WERI-Rb-1 (cell line): ENCODE data around the gene RPL35.

Experiments
- DNase-seq: peaks from one replicate; pipeline ENCODE4 v3.0.0-alpha.2; 2020
- H3K27ac ChIP-seq: fragments of 250-450 bp; sonication (Bioruptor Pico); 2 replicates; pipeline ENCODE4 v1.5.1; 2020; ENCODE audit warnings: mild to moderate bottlenecking, moderate library complexity
- H3K27me3 ChIP-seq: fragments of 250-450 bp; sonication (Bioruptor Pico); 2 replicates; pipeline ENCODE4 v1.5.1; 2021; ENCODE audit warnings: mild to moderate bottlenecking, low read depth, moderate library complexity; ENCODE audit not compliant: insufficient read depth, severe bottlenecking
- H3K36me3 ChIP-seq: fragments of 250-450 bp; sonication (Bioruptor Pico); 2 replicates; pipeline ENCODE4 v1.5.1; 2020; ENCODE audit warnings: mild to moderate bottlenecking, moderate library complexity
- H3K4me3 ChIP-seq: 2 replicates; pipeline ENCODE4 v1.5.1; 2011; ENCODE audit warnings: low read depth, mild to moderate bottlenecking, control low read depth, low read length
- H3K9me3 ChIP-seq: fragments of 250-450 bp; sonication (Bioruptor Pico); 2 replicates; pipeline ENCODE4 v1.5.1; 2021; ENCODE audit warnings: mild to moderate bottlenecking, moderate library complexity; ENCODE audit not compliant: severe bottlenecking
- TF ChIP-seq, protein P1 (sequence below): IDR thresholded peaks from 2 replicates; pipeline ENCODE4 v1.5.1; 2011; ENCODE audit warnings: low read depth, mild to moderate bottlenecking, control low read depth, inconsistent platforms, low read length

Gene RPL35

DNA sequence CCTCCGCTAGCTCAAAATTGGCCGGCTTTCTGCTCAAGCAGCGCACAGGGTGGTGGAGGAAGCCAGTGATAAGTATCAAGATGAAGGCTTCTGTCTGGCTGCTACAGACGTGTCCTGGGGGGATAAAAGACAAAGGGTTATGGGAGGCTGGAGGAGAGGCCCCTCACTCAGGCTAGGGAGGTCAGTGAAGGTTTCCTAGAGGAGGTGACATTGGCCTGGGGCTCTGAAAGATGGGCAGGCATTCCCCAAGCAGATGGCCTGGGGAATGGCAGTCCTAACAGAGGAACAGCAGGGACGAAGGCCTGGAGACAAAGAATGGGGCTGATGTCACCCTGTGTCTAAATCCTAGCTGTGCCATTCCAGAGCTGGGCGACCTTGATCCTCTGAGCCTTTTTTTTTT lies 52.5 kb downstream of the RPL35 start:
- Histone ChIP-seq H3K9me3 (no peaks in the 10 kb centered on the region), H3K36me3 (peaks cover 37% of the 10 kb centered on the region), H3K4me3 (no peak overlapping the region), H3K27ac (no peak overlapping the region), H3K27me3 (no peaks in the 10 kb centered on the region)
- TF ChIP-seq, protein P1, sequence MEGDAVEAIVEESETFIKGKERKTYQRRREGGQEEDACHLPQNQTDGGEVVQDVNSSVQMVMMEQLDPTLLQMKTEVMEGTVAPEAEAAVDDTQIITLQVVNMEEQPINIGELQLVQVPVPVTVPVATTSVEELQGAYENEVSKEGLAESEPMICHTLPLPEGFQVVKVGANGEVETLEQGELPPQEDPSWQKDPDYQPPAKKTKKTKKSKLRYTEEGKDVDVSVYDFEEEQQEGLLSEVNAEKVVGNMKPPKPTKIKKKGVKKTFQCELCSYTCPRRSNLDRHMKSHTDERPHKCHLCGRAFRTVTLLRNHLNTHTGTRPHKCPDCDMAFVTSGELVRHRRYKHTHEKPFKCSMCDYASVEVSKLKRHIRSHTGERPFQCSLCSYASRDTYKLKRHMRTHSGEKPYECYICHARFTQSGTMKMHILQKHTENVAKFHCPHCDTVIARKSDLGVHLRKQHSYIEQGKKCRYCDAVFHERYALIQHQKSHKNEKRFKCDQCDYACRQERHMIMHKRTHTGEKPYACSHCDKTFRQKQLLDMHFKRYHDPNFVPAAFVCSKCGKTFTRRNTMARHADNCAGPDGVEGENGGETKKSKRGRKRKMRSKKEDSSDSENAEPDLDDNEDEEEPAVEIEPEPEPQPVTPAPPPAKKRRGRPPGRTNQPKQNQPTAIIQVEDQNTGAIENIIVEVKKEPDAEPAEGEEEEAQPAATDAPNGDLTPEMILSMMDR, result no peak
- DNase-seq, result no peak

DNA sequence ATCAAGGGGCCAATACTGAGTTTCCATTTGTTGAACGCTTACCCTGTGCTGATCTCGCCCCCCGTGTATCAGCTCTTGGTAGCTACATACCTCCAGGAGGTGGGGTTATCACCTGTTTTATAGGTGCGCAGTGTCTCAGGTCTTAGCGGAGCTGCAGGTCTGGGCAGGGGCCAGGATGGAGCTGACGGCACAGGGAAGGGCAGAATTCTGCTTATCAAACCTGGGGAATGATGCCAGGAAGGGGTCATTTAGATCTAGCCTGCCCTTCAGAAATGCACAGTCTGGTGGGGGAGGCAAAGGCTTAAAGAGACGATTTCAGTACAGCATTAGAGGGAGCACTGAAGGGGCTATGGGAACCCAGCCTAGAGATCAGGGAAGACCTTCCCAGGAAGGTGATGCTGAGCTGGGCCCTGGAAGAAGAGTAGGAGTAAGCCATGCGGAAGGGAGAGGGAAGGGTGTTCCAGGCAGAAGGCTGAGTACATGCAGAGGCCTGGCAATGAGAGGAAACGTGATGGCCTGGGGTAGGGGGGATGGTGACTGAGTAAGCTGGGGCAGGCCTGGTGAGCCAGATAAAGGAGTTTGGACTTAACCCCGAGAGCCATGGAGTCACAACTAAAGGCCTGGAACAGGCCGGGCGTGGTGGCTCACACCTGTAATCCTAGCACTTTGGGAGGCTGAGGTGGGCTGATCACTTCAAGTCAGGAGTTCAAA lies 53.4 kb downstream of the RPL35 start:
- no peaks in the 10 kb centered on the region for H3K27me3 ChIP-seq
- TF ChIP-seq, protein P1, result no peak
- H3K4me3 ChIP-seq, result no peak overlapping the region
- DNase-seq, result no peak
- no peaks in the 10 kb centered on the region for H3K9me3 ChIP-seq
- H3K27ac ChIP-seq, result no peak overlapping the region
- H3K36me3 ChIP-seq, result peaks cover 41% of the 10 kb centered on the region
